ENCODE measurements around the gene LYPD6B. TPM values are rescaled to one million over a fixed set of nuclear protein-coding genes. Genes with fewer than 3 reads are reported as not detected.

Gene LYPD6B
- polyA plus RNA-seq, 2 donors = 2.3 to 4.9 TPM

- Histone ChIP-seq H3K4me1 (ENCODE audit: control insufficient read depth in 2 of 2, insufficient read depth in 2 of 2, low read length in 1 of 2) (no peaks in the 10 kb centered on the region), H3K27me3 (ENCODE audit: control insufficient read depth in 1 of 2, insufficient read depth in 2 of 2, low read length in 2 of 2) (no peaks in the 10 kb centered on the region), H3K36me3 (ENCODE audit: control insufficient read depth in 2 of 2, insufficient read depth in 2 of 2, low read length in 1 of 2) (no peaks in the 10 kb centered on the region), H3K27ac (ENCODE audit: low read depth in 2 of 2, low read length in 1 of 2) (no peak overlapping the region), H3K9me3 (ENCODE audit: control insufficient read depth in 2 of 2, insufficient read depth in 1 of 2, low read depth in 1 of 2, low read length in 1 of 2) (no peaks in the 10 kb centered on the region), H3K4me3 (ENCODE audit: low read depth in 1 of 2, low read length in 2 of 2) (no peak overlapping the region)
- 77 to 78% methylated on average over 10 of the region's 10 CpGs for WGBS, 2 donors
Observed at GRCh38 chr2:149145314-149146295, 107.1 kb downstream of the LYPD6B start.

GRCh38 chr2:149146876-149147275 is 108.4 kb downstream of the LYPD6B start:
- 85 to 87% methylated on average over 8 of the region's 8 CpGs for WGBS, 2 donors
- H3K27me3 ChIP-seq (ENCODE audit: control insufficient read depth in 1 of 2, insufficient read depth in 2 of 2, low read length in 2 of 2) = no peaks in the 10 kb centered on the region
- no peak overlapping the region for H3K4me3 ChIP-seq (ENCODE audit: low read depth in 1 of 2, low read length in 2 of 2)
- H3K27ac ChIP-seq (ENCODE audit: low read depth in 2 of 2, low read length in 1 of 2) = no peak overlapping the region
- H3K36me3 ChIP-seq (ENCODE audit: control insufficient read depth in 2 of 2, insufficient read depth in 2 of 2, low read length in 1 of 2) = no peaks in the 10 kb centered on the region
- no peaks in the 10 kb centered on the region for H3K4me1 ChIP-seq (ENCODE audit: control insufficient read depth in 2 of 2, insufficient read depth in 2 of 2, low read length in 1 of 2)
- H3K9me3 ChIP-seq (ENCODE audit: control insufficient read depth in 2 of 2, insufficient read depth in 1 of 2, low read depth in 1 of 2, low read length in 1 of 2) = no peaks in the 10 kb centered on the region

DNA sequence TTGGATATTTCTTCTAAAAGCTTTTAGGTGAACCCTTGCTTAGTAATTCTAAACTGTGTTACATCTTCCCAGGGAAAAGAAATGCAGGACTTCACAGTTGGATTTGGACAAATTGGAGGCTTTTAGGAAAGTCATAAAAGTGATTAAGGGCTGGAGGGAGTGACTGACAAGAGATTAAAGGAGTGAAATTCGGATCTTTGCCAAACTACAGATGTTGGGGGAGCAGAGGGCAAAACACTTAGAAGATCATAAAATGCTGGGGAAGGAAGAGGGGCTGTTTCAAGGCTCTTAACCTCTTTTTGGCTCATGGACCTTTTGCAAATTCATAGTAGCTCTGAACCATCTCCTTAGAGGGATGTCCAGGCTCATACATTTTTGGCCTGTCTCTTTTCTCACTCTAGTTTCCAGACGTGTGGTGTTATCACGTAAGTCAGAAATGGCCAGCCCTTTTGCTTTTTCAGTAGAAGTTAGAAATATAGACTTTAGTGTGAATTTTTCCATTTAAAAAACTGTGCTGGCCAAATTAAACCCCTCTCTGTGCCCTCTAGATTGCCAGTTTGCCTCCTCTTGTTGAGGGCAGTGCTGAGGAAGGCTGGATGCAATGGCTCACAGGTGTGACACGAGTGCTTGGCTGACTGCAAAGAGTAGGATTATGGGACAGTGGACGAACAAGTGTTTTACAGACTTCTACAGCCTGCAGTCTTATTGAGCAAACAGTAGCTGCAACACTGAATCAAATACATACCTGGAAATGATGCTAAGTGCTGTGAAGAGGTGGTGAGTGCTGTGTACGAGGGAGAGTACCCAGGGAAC is 109.9 kb downstream of the LYPD6B start:
- H3K4me1 ChIP-seq (ENCODE audit: control insufficient read depth in 2 of 2, insufficient read depth in 2 of 2, low read length in 1 of 2) = no peaks in the 10 kb centered on the region
- WGBS, 2 donors = 56 to 60% methylated on average over 6 of the region's 6 CpGs

GRCh38 chr2:149149007-149149297 is 110.5 kb downstream of the LYPD6B start:
- 84 to 91% methylated on average over 4 of the region's 4 CpGs for WGBS, 2 donors
- no peak overlapping the region for H3K27ac ChIP-seq (ENCODE audit: low read depth in 2 of 2, low read length in 1 of 2)
- no peaks in the 10 kb centered on the region for H3K4me1 ChIP-seq (ENCODE audit: control insufficient read depth in 2 of 2, insufficient read depth in 2 of 2, low read length in 1 of 2)
- no peak overlapping the region for H3K4me3 ChIP-seq (ENCODE audit: low read depth in 1 of 2, low read length in 2 of 2)
- no peaks in the 10 kb centered on the region for H3K9me3 ChIP-seq (ENCODE audit: control insufficient read depth in 2 of 2, insufficient read depth in 1 of 2, low read depth in 1 of 2, low read length in 1 of 2)
- H3K27me3 ChIP-seq (ENCODE audit: control insufficient read depth in 1 of 2, insufficient read depth in 2 of 2, low read length in 2 of 2) = no peaks in the 10 kb centered on the region
- H3K36me3 ChIP-seq (ENCODE audit: control insufficient read depth in 2 of 2, insufficient read depth in 2 of 2, low read length in 1 of 2) = no peaks in the 10 kb centered on the region

More for the DNA sequence above, 109.9 kb downstream of the LYPD6B start:
- no peak overlapping the region for H3K27ac ChIP-seq (ENCODE audit: low read depth in 2 of 2, low read length in 1 of 2)
- no peaks in the 10 kb centered on the region for H3K9me3 ChIP-seq (ENCODE audit: control insufficient read depth in 2 of 2, insufficient read depth in 1 of 2, low read depth in 1 of 2, low read length in 1 of 2)
- H3K36me3 ChIP-seq (ENCODE audit: control insufficient read depth in 2 of 2, insufficient read depth in 2 of 2, low read length in 1 of 2) = no peaks in the 10 kb centered on the region
- no peaks in the 10 kb centered on the region for H3K27me3 ChIP-seq (ENCODE audit: control insufficient read depth in 1 of 2, insufficient read depth in 2 of 2, low read length in 2 of 2)
- no peak overlapping the region for H3K4me3 ChIP-seq (ENCODE audit: low read depth in 1 of 2, low read length in 2 of 2)

GRCh38 chr2:149152469-149152953 is 114.0 kb downstream of the LYPD6B start:
- Histone ChIP-seq H3K9me3 (ENCODE audit: control insufficient read depth in 2 of 2, insufficient read depth in 1 of 2, low read depth in 1 of 2, low read length in 1 of 2) (no peaks in the 10 kb centered on the region), H3K36me3 (ENCODE audit: control insufficient read depth in 2 of 2, insufficient read depth in 2 of 2, low read length in 1 of 2) (no peaks in the 10 kb centered on the region), H3K4me1 (ENCODE audit: control insufficient read depth in 2 of 2, insufficient read depth in 2 of 2, low read length in 1 of 2) (no peaks in the 10 kb centered on the region), H3K4me3 (ENCODE audit: low read depth in 1 of 2, low read length in 2 of 2) (no peak overlapping the region), H3K27ac (ENCODE audit: low read depth in 2 of 2, low read length in 1 of 2) (no peak overlapping the region), H3K27me3 (ENCODE audit: control insufficient read depth in 1 of 2, insufficient read depth in 2 of 2, low read length in 2 of 2) (no peaks in the 10 kb centered on the region)
- WGBS, 2 donors = 36 to 40% methylated on average over 2 of the region's 2 CpGs

GRCh38 chr2:149155196-149155969 is 116.9 kb downstream of the LYPD6B start:
- Histone ChIP-seq H3K36me3 (ENCODE audit: control insufficient read depth in 2 of 2, insufficient read depth in 2 of 2, low read length in 1 of 2) (no peaks in the 10 kb centered on the region), H3K4me1 (ENCODE audit: control insufficient read depth in 2 of 2, insufficient read depth in 2 of 2, low read length in 1 of 2) (no peaks in the 10 kb centered on the region), H3K4me3 (ENCODE audit: low read depth in 1 of 2, low read length in 2 of 2) (no peak overlapping the region), H3K27ac (ENCODE audit: low read depth in 2 of 2, low read length in 1 of 2) (no peak overlapping the region), H3K27me3 (ENCODE audit: control insufficient read depth in 1 of 2, insufficient read depth in 2 of 2, low read length in 2 of 2) (no peaks in the 10 kb centered on the region), H3K9me3 (ENCODE audit: control insufficient read depth in 2 of 2, insufficient read depth in 1 of 2, low read depth in 1 of 2, low read length in 1 of 2) (no peaks in the 10 kb centered on the region)
- WGBS, 2 donors = 67 to 74% methylated on average over 4 of the region's 4 CpGs

DNA sequence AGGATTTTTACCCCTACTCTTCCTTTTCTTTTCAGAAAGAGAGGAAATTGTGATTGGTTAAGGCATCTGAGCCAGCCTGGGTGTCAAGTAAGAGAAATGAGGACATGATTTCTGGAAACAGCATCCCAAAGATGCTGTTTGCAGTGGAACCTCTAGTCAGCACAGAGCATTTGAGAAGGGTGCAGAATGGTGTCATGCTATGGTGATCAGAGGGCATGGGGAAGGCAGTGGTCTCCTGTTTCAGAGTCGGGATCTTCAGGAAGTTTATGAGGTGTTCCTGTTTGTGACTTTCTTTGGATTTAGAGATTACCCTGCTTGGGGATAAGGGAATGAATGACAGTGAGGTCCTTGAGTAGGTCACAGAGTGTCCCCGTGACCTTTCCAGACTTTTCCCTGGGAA is 117.5 kb downstream of the LYPD6B start:
- H3K27ac ChIP-seq (ENCODE audit: low read depth in 2 of 2, low read length in 1 of 2) = no peak overlapping the region
- WGBS, 2 donors = 85 to 87% methylated on average over 2 of the region's 2 CpGs
- no peaks in the 10 kb centered on the region for H3K9me3 ChIP-seq (ENCODE audit: control insufficient read depth in 2 of 2, insufficient read depth in 1 of 2, low read depth in 1 of 2, low read length in 1 of 2)
- no peaks in the 10 kb centered on the region for H3K27me3 ChIP-seq (ENCODE audit: control insufficient read depth in 1 of 2, insufficient read depth in 2 of 2, low read length in 2 of 2)
- H3K4me3 ChIP-seq (ENCODE audit: low read depth in 1 of 2, low read length in 2 of 2) = no peak overlapping the region
- H3K36me3 ChIP-seq (ENCODE audit: control insufficient read depth in 2 of 2, insufficient read depth in 2 of 2, low read length in 1 of 2) = no peaks in the 10 kb centered on the region
- no peaks in the 10 kb centered on the region for H3K4me1 ChIP-seq (ENCODE audit: control insufficient read depth in 2 of 2, insufficient read depth in 2 of 2, low read length in 1 of 2)

GRCh38 chr2:149156971-149157740 is 118.7 kb downstream of the LYPD6B start:
- no peak overlapping the region for H3K27ac ChIP-seq (ENCODE audit: low read depth in 2 of 2, low read length in 1 of 2)
- WGBS, 2 donors = 66 to 72% methylated on average over 8 of the region's 8 CpGs
- H3K4me3 ChIP-seq (ENCODE audit: low read depth in 1 of 2, low read length in 2 of 2) = no peak overlapping the region
- H3K9me3 ChIP-seq (ENCODE audit: control insufficient read depth in 2 of 2, insufficient read depth in 1 of 2, low read depth in 1 of 2, low read length in 1 of 2) = no peaks in the 10 kb centered on the region
- H3K4me1 ChIP-seq (ENCODE audit: control insufficient read depth in 2 of 2, insufficient read depth in 2 of 2, low read length in 1 of 2) = no peaks in the 10 kb centered on the region
- H3K27me3 ChIP-seq (ENCODE audit: control insufficient read depth in 1 of 2, insufficient read depth in 2 of 2, low read length in 2 of 2) = no peaks in the 10 kb centered on the region
- no peaks in the 10 kb centered on the region for H3K36me3 ChIP-seq (ENCODE audit: control insufficient read depth in 2 of 2, insufficient read depth in 2 of 2, low read length in 1 of 2)

GRCh38 chr2:149158957-149159356 is 120.5 kb downstream of the LYPD6B start:
- Histone ChIP-seq H3K27me3 (ENCODE audit: control insufficient read depth in 1 of 2, insufficient read depth in 2 of 2, low read length in 2 of 2) (no peaks in the 10 kb centered on the region), H3K4me3 (ENCODE audit: low read depth in 1 of 2, low read length in 2 of 2) (no peak overlapping the region), H3K9me3 (ENCODE audit: control insufficient read depth in 2 of 2, insufficient read depth in 1 of 2, low read depth in 1 of 2, low read length in 1 of 2) (no peaks in the 10 kb centered on the region), H3K4me1 (ENCODE audit: control insufficient read depth in 2 of 2, insufficient read depth in 2 of 2, low read length in 1 of 2) (no peaks in the 10 kb centered on the region), H3K27ac (ENCODE audit: low read depth in 2 of 2, low read length in 1 of 2) (no peak overlapping the region), H3K36me3 (ENCODE audit: control insufficient read depth in 2 of 2, insufficient read depth in 2 of 2, low read length in 1 of 2) (no peaks in the 10 kb centered on the region)
- WGBS, 2 donors = 90 to 93% methylated on average over 1 of the region's 1 CpG

Data from esophagus (tissue), 2 donors.